Endodermal cell (in vitro differentiated cells): ENCODE results near the gene OXSR1. TPM values are rescaled to one million over a fixed set of nuclear protein-coding genes. Genes with fewer than 3 reads are reported as not detected.

Experiments
- DNase-seq: peaks from one replicate; pipeline ENCODE4 v3.0.0-alpha.2; 2017
- H3K27ac ChIP-seq: 2 replicates; pipeline ENCODE4 v1.5.1; 2013; ENCODE audit warnings: mild to moderate bottlenecking, low read depth, low read length, moderate library complexity
- H3K27me3 ChIP-seq: 2 replicates; pipeline ENCODE4 v1.6.1; 2013; ENCODE audit warnings: mild to moderate bottlenecking, low read length, moderate library complexity; ENCODE audit not compliant: insufficient read depth, control insufficient read depth, poor library complexity, severe bottlenecking
- H3K36me3 ChIP-seq: 2 replicates; pipeline ENCODE4 v1.7.0; 2013; ENCODE audit warnings: mild to moderate bottlenecking, low read length, moderate library complexity; ENCODE audit not compliant: control insufficient read depth, insufficient read depth
- H3K4me1 ChIP-seq: one replicate; pipeline ENCODE4 v1.7.0; 2013; ENCODE audit warnings: low read length; ENCODE audit not compliant: control insufficient read depth, insufficient read depth
- H3K4me3 ChIP-seq: 2 replicates; pipeline ENCODE4 v1.5.1; 2013; ENCODE audit warnings: mild to moderate bottlenecking, low read length, moderate library complexity
- H3K9ac ChIP-seq: 2 replicates; pipeline ENCODE4 v1.6.1; 2013; ENCODE audit warnings: mild to moderate bottlenecking, low read length, moderate library complexity; ENCODE audit not compliant: poor library complexity, severe bottlenecking; ENCODE audit errors: extremely low read depth
- H3K9me3 ChIP-seq: 2 replicates; pipeline ENCODE4 v1.6.1; 2013; ENCODE audit warnings: mild to moderate bottlenecking, low read length, moderate library complexity; ENCODE audit not compliant: control insufficient read depth
- H3K27ac Mint-ChIP-seq: 2 replicates; pipeline ENCODE4 v1.8.0; 2020; ENCODE audit warnings: mixed read lengths
- H3K27me3 Mint-ChIP-seq: 2 replicates; pipeline ENCODE4 v1.8.0; 2021; ENCODE audit warnings: mild to moderate bottlenecking, mixed read lengths; ENCODE audit not compliant: insufficient read depth
- H3K36me3 Mint-ChIP-seq: 2 replicates; pipeline ENCODE4 v1.8.0; 2020; ENCODE audit warnings: low read depth, mixed read lengths
- H3K4me1 Mint-ChIP-seq: 2 replicates; pipeline ENCODE4 v1.8.0; 2020; ENCODE audit warnings: mixed read lengths
- H3K4me3 Mint-ChIP-seq: 2 replicates; pipeline ENCODE4 v1.8.0; 2020; ENCODE audit warnings: mild to moderate bottlenecking, moderate library complexity, mixed read lengths
- H3K9me3 Mint-ChIP-seq: 2 replicates; pipeline ENCODE4 v1.8.0; 2020; ENCODE audit warnings: mild to moderate bottlenecking, mixed read lengths
- CTCF ChIP-seq: fragments of 200-600 bp; sonication (generic); conservative IDR thresholded peaks from 2 replicates; pipeline ENCODE4 v1.5.0; 2021; ENCODE audit warnings: antibody characterized with exemption, mild to moderate bottlenecking
- WGBS, 2 experiments: methylation state at CpG; one replicate each; pipeline versions ENCODE4 v1.1.5 to v1.1.7; 2013; ENCODE audit warnings: missing lambda C conversion rate in 2 of 2, mixed read lengths in 1 of 2; ENCODE audit not compliant: insufficient coverage in 1 of 2, insufficient read length in 1 of 2; 5-methylcytosine and 5-hydroxymethylcytosine counted together
- total RNA-seq, 2 donors: library from RNA; stranded (reverse); fragmentation: NEBNext Ultra II Directional in 1 of 2; extraction: Animal tissue kit (Norgen Biotek cat#: 25700) in 1 of 2; gene quantifications; 2 replicates in 1 of 2; 3 replicates in 1 of 2; pipeline ENCODE4 v1.2.1, GENCODE V29; 2021

The OXSR1 gene
- total RNA-seq, 2 donors from 2014 or later: 41.9 to 55.5 TPM

GRCh38 chr3:38170722-38171121, 5.4 kb downstream of the OXSR1 start:
- no peak for DNase-seq
- no peaks in the 10 kb centered on the region for H3K36me3 ChIP-seq
- peaks cover 27% of the 10 kb centered on the region for H3K4me1 Mint-ChIP-seq
- no peak overlapping the region for H3K4me3 ChIP-seq
- 78 to 91% methylated on average over 3 to 4 of the region's 4 CpGs for WGBS, 2 experiments
- no peaks in the 10 kb centered on the region for H3K4me1 ChIP-seq
- no peak overlapping the region for H3K27ac Mint-ChIP-seq
- H3K27me3 Mint-ChIP-seq: no peaks in the 10 kb centered on the region
- H3K36me3 Mint-ChIP-seq: no peaks in the 10 kb centered on the region
- H3K9me3 ChIP-seq: no peaks in the 10 kb centered on the region
- TF ChIP-seq CTCF: no peak
- H3K27me3 ChIP-seq: no peaks in the 10 kb centered on the region
- no peak overlapping the region for H3K27ac ChIP-seq
- H3K9ac ChIP-seq: no peak overlapping the region
- H3K9me3 Mint-ChIP-seq: no peaks in the 10 kb centered on the region
- no peak overlapping the region for H3K4me3 Mint-ChIP-seq

- no peaks in the 10 kb centered on the region for H3K4me1 ChIP-seq
- no peaks in the 10 kb centered on the region for H3K9me3 Mint-ChIP-seq
- 80 to 82% methylated on average over 2 of the region's 2 CpGs for WGBS, 2 experiments
- no peak for TF ChIP-seq CTCF
- DNase-seq: no peak
- H3K4me1 Mint-ChIP-seq: peaks cover 27% of the 10 kb centered on the region
- no peaks in the 10 kb centered on the region for H3K9me3 ChIP-seq
- no peak overlapping the region for H3K27ac Mint-ChIP-seq
- no peaks in the 10 kb centered on the region for H3K27me3 Mint-ChIP-seq
- H3K4me3 ChIP-seq: no peak overlapping the region
- H3K27me3 ChIP-seq: no peaks in the 10 kb centered on the region
- H3K27ac ChIP-seq: no peak overlapping the region
- H3K4me3 Mint-ChIP-seq: no peak overlapping the region
- no peaks in the 10 kb centered on the region for H3K36me3 ChIP-seq
- H3K36me3 Mint-ChIP-seq: no peaks in the 10 kb centered on the region
- H3K9ac ChIP-seq: no peak overlapping the region
Observed at GRCh38 chr3:38171622-38172021, 6.3 kb downstream of the OXSR1 start.

- no peak overlapping the region for H3K4me3 ChIP-seq
- peaks cover 5% of the 10 kb centered on the region for H3K36me3 Mint-ChIP-seq
- H3K9ac ChIP-seq: no peak overlapping the region
- no peaks in the 10 kb centered on the region for H3K9me3 ChIP-seq
- DNase-seq: no peak
- 87 to 97% methylated on average over 4 to 5 of the region's 5 CpGs for WGBS, 2 experiments
- H3K4me3 Mint-ChIP-seq: no peak overlapping the region
- no peaks in the 10 kb centered on the region for H3K9me3 Mint-ChIP-seq
- no peak for TF ChIP-seq CTCF
- no peaks in the 10 kb centered on the region for H3K27me3 ChIP-seq
- H3K27ac Mint-ChIP-seq: peak overlapping the region; percentile 36
- no peak overlapping the region for H3K27ac ChIP-seq
- no peaks in the 10 kb centered on the region for H3K27me3 Mint-ChIP-seq
- peaks cover 2% of the 10 kb centered on the region for H3K36me3 ChIP-seq
- peaks cover 21% of the 10 kb centered on the region for H3K4me1 Mint-ChIP-seq
- H3K4me1 ChIP-seq: no peaks in the 10 kb centered on the region
Observed at GRCh38 chr3:38173834-38174418, 8.6 kb downstream of the OXSR1 start.
